Stimulated activated naive B cell treated with anti-CD40 and anti-IgM and Interleukin-4, amounts not matched to agents 10 μg/mL and 1 μg/mL and 100 μg/mL, for 72 hours (primary cell): Measurements from ENCODE around the gene PUM2.

Experiments
- ATAC-seq, 2 donors: fragments of 150-1000 bp; cut with Tn5 transposase; replicated peaks; 2 replicates each; pipeline ENCODE4 v1.10.0; 2021; ENCODE audit warnings: moderate library complexity in 1 of 2
- DNase-seq: peaks from one replicate; pipeline ENCODE4 v3.0.0; 2021
- H3K27ac Mint-ChIP-seq: one replicate; pipeline ENCODE4 v1.8.0; 2022; ENCODE audit warnings: mild to moderate bottlenecking, mixed read lengths
- H3K27me3 Mint-ChIP-seq, 2 donors: one replicate each; pipeline ENCODE4 v1.8.0; 2022; ENCODE audit warnings: mixed read lengths in 2 of 2
- H3K36me3 Mint-ChIP-seq, 2 donors: one replicate each; pipeline ENCODE4 v1.8.0; 2022; ENCODE audit warnings: mixed read lengths in 2 of 2, mild to moderate bottlenecking in 1 of 2
- H3K4me1 Mint-ChIP-seq, 2 donors: one replicate each; pipeline ENCODE4 v1.8.0; 2022; ENCODE audit warnings: mixed read lengths in 2 of 2, mild to moderate bottlenecking in 1 of 2
- H3K4me3 Mint-ChIP-seq, 2 donors: one replicate each; pipeline ENCODE4 v1.8.0; 2022; ENCODE audit warnings: mild to moderate bottlenecking in 2 of 2, mixed read lengths in 2 of 2, moderate library complexity in 1 of 2
- H3K9me3 Mint-ChIP-seq, 2 donors: one replicate each; pipeline ENCODE4 v1.8.0; 2022; ENCODE audit warnings: mixed read lengths in 2 of 2, mild to moderate bottlenecking in 1 of 2

Gene PUM2

DNA sequence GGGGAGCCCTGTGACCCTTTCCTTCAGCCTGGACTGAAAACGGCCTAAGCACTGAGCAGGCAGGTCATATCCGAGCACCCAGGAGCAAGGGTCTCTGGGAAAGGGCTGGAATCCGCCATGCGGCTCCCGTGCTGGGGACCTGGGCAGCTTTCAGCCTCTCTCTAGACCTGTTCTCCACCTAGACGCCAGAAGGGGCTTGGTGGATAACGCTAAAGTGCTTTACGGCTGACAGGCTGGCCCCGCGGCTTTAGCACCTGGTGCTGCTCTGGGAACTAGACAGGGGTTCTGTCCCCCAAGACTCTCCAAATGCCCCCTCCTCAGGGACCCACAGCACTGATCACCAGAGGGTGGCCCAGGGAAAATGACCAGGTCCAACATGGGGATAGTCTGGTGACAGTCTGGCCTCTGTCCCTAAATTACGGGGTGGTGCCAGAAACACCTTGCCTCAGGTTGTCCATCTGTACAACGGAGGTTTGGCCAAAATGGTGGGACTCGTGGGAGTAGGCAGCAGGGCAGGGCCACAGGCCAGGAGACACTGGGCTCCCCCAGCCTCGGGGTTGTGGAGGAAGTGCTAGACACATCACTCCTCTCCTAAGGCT, 138.7 kb downstream of the PUM2 start:
- H3K27ac Mint-ChIP-seq: no peak overlapping the region
- no peak for DNase-seq
- no peak for ATAC-seq
- no peaks in the 10 kb centered on the region for H3K27me3 Mint-ChIP-seq
- no peaks in the 10 kb centered on the region for H3K9me3 Mint-ChIP-seq
- H3K36me3 Mint-ChIP-seq: no peaks in the 10 kb centered on the region
- no peak overlapping the region for H3K4me3 Mint-ChIP-seq
- H3K4me1 Mint-ChIP-seq: peaks cover 0 to 2% of the 10 kb centered on the region in 2 donors

DNA sequence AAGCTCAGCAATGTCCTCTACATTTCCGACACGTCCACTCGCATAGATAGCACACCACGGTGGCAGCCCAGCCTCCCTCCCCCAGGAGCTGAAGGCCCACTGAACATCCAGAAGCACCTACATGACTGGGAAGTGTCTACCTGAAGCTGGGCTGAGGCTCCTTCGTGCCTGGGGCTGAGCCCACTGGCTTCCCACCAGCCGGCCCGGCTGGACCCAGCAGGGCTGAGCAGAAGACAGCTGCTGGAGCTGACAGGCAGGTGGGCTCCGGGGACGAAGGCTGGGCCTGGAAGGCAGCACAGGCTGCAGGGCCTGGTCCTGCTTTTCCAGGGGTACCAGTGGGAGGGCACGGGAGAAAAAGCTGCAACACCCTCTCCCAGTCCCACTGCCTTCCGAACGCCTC, 139.2 kb downstream of the PUM2 start:
- no peaks in the 10 kb centered on the region for H3K36me3 Mint-ChIP-seq
- H3K27ac Mint-ChIP-seq: no peak overlapping the region
- H3K4me1 Mint-ChIP-seq: peaks cover 2 to 8% of the 10 kb centered on the region in 2 donors
- no peaks in the 10 kb centered on the region for H3K27me3 Mint-ChIP-seq
- no peaks in the 10 kb centered on the region for H3K9me3 Mint-ChIP-seq
- no peak overlapping the region for H3K4me3 Mint-ChIP-seq
- ATAC-seq (no peak), DNase-seq (no peak)

DNA sequence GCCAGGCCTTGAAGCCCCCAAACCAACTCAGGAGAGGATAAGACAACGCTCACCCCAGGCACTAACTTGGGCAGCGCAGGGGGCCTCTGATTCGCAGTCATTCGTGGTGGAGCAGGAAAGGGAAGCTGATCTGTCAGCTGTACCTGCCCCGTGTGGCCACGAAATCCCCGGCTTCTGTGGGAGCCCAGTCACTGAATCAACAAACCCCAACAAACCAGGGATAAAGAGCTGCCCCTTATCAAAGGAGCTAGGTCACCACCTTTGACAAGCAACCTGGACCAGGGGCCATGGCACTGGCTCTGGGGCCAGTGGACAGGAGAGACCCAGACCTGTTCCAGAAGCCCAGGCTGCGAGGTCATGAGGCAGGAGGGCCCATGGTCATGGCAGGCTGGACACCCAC, 140.2 kb downstream of the PUM2 start:
- H3K36me3 Mint-ChIP-seq: no peaks in the 10 kb centered on the region
- peaks cover 3 to 8% of the 10 kb centered on the region in 2 donors for H3K4me1 Mint-ChIP-seq
- ATAC-seq (no peak), DNase-seq (no peak)
- no peak overlapping the region for H3K27ac Mint-ChIP-seq
- H3K27me3 Mint-ChIP-seq: no peaks in the 10 kb centered on the region
- H3K9me3 Mint-ChIP-seq: no peaks in the 10 kb centered on the region
- H3K4me3 Mint-ChIP-seq: no peak overlapping the region

DNA sequence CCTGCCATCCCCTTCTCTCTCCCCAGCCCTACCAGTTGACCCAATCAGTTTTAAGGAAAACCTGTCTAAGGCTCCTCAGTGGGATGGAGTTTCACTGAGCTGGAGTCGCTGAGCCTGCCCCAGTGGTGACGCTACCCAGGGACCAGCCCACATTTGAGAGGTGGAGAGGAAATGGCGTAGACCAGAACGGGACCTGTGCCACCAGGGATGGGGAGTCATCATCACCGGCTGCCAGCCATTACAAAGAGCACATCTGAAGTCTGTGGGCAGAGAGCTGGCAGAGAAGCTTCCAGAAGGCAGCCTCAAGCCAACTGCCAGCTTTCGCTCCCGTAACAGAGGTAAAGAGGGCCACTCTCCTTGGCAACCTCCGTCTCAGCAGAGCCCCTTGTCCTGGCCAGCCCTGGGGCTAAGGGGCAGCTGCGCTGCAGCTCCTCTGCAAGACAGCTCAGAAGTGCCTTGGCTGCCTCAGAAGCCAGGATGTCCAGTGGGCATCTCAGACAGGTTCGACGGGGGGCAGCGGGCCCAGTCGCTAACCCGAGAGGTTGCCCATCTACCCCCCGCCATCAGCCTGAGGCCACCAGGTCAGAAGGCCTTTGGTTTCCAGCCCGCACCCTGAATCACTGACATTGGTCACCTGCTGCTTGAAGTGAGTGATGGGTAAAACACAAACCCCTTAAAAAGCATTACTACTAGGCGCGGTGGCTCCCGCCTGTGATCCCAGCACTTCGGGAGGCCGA, 141.1 kb downstream of the PUM2 start:
- H3K9me3 Mint-ChIP-seq: no peaks in the 10 kb centered on the region
- H3K4me3 Mint-ChIP-seq: no peak overlapping the region
- H3K4me1 Mint-ChIP-seq: peaks cover 3 to 8% of the 10 kb centered on the region in 2 donors
- no peak for DNase-seq
- no peaks in the 10 kb centered on the region for H3K36me3 Mint-ChIP-seq
- peak overlapping the region; percentile 57 for H3K27ac Mint-ChIP-seq
- no peaks in the 10 kb centered on the region for H3K27me3 Mint-ChIP-seq
- no peak for ATAC-seq

DNA sequence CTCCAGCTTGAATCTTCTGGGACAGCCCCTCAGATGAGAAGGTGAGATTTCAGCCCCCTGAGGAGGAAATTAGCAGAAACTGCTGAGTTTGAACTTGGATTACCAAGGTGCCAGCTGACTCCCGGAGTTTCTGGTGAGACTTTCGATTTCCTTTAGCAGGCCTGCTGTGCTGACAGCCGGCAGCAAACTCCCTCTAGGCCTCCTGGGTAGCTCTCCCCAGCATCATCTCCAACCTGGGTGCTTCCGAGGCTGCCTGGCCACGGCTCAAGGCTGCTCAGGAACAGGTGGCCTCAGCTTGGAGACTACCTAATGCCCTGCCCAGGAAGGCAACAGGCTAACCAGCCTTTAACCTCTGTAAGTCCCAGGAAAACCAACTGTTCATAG, 142.2 kb downstream of the PUM2 start:
- Mint-ChIP-seq H3K27ac (no peak overlapping the region), H3K36me3 (no peaks in the 10 kb centered on the region), H3K27me3 (no peaks in the 10 kb centered on the region), H3K4me1 (peaks cover 3 to 8% of the 10 kb centered on the region in 2 donors), H3K4me3 (no peak overlapping the region), H3K9me3 (no peaks in the 10 kb centered on the region)
- DNase-seq (no peak), ATAC-seq (no peak)

DNA sequence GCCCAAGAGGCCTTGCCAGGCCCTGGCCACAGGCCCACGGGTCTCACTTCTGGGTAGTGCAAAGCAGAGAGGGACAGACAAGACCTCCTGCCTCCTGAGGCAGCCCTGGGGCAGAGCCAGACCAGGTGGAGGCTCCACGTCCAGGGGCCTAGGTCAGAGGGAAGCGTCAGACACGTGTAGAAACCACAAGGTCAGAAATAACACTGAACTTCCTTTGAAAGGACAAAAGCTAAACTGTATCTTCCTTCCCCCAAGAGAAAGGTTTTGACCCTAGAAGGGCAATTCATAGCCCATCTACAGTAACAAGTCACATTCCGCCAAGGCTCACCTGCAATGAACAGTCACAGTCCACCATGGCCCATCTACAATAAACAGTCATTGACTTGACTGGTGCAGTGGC, 143.6 kb downstream of the PUM2 start:
- Mint-ChIP-seq H3K4me1 (peaks cover 3 to 8% of the 10 kb centered on the region in 2 donors), H3K27ac (peak overlapping the region; percentile 63), H3K4me3 (no peak overlapping the region), H3K27me3 (no peaks in the 10 kb centered on the region), H3K36me3 (no peaks in the 10 kb centered on the region), H3K9me3 (no peaks in the 10 kb centered on the region)
- DNase-seq: no peak
- ATAC-seq: peak; percentile 36

DNA sequence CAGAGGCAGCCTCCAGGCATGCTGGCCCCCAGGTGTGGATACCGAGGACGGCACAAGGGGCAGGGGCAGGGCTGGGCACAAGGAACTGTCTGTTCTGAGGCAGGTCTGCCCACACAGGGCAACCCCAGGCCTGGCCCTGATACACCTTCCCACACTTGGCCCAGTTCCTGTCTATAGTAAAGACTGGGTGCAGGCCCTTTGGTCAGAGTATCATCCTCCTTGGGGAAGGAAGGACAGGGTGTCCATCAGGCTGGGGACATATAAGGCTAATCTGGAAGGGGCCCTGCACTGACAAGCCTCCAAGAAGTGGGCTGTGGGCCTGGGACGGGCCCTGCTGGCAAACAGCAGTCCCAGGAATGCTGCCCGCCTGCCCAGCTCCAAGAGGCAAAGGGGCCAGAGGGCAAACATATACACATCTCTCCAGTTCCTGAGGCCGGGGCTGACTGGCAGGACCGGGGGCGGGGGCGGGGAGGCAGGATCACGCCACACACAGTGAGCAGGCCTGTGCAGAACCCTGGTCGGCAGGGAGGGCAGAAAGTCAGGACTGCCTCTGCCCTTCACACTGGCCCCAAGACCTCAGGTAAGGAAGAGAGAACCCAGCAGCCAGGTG, 144.6 kb downstream of the PUM2 start:
- Mint-ChIP-seq H3K27me3 (no peaks in the 10 kb centered on the region), H3K9me3 (no peaks in the 10 kb centered on the region), H3K27ac (no peak overlapping the region), H3K36me3 (no peaks in the 10 kb centered on the region), H3K4me1 (peaks cover 3 to 8% of the 10 kb centered on the region in 2 donors), H3K4me3 (no peak overlapping the region)
- DNase-seq (no peak), ATAC-seq (no peak)

DNA sequence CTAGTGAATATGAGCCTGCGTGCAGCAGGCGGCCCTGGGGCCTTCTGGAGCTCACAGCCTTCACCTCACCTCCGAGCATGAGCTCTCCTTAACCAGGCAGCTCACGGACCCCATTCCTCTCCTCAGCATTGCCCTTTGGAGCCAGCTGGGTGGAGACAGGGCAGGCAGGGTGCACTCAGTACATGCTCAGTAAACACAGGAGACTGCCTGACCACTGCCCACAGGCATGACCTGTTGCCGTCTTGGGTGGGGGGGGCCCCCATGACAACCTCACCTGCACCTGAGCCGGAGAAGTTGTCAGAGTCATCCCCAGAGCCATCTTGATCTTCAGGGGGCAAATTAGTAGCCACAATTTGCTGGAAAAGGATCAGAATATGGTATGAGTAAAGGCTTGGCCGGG, 145.6 kb downstream of the PUM2 start:
- Mint-ChIP-seq H3K9me3 (no peaks in the 10 kb centered on the region), H3K27me3 (no peaks in the 10 kb centered on the region), H3K4me3 (no peak overlapping the region), H3K36me3 (no peaks in the 10 kb centered on the region), H3K4me1 (peaks cover 3 to 8% of the 10 kb centered on the region in 2 donors), H3K27ac (no peak overlapping the region)
- no peak for DNase-seq
- ATAC-seq: no peak

DNA sequence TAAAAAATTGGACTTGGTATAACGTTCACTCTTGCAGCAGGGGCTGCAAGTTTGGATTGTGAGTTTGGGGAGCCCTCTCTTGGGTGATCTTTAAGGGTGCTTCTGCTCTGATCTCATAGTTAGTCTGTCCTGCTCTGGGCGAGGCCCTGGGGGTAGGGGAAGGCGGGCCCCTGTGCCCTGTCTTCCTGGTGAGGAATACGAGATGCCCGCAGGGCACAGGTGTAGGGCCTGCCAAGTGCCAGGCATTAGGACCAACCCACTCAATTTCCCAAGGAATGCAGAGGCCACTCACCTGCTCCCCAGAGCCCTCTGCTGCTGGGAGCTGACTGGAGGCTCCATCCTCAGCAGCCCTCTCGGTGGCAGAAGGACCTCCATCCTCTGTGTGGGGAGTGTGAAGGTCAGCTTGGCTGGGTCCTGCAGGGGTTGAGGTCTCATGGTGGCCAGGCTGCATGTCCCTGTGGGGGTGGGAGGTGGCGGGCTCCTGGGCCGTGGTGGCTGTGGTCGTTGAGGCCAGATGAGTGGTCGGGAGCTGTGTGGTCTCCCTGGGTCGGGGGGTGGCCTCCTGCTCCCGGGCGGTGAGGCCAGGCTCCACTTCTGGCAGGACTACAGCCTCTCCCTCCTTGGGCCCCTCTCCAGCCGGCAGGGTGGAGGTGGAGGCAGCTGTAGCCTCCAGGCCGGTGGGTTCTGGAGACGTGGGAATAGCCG, 147.0 kb downstream of the PUM2 start:
- H3K9me3 Mint-ChIP-seq: no peaks in the 10 kb centered on the region
- ATAC-seq (no peak), DNase-seq (no peak)
- H3K36me3 Mint-ChIP-seq: no peaks in the 10 kb centered on the region
- no peaks in the 10 kb centered on the region for H3K27me3 Mint-ChIP-seq
- H3K4me1 Mint-ChIP-seq: peaks cover 3 to 8% of the 10 kb centered on the region in 2 donors
- no peak overlapping the region for H3K4me3 Mint-ChIP-seq
- no peak overlapping the region for H3K27ac Mint-ChIP-seq

DNA sequence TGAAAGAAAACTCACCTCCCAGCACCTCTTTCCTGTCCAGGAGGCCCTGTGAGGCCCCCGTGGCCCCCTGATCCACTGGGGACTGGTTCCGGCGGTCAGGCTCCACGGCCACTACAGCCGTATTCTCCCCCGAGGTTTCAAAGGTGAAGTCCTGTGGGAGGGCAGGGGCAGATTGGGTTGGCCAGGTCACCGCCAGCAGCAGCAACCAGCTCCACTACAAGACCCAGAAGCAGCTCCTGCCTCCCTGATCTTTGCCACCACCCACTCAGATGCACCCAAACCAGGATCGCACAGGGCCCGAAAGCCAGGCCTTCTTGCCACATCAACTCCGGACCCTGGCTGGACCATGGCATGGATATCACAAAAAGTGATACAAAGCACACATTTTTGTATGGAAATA, 147.6 kb downstream of the PUM2 start:
- no peak for DNase-seq
- H3K36me3 Mint-ChIP-seq: no peaks in the 10 kb centered on the region
- no peaks in the 10 kb centered on the region for H3K9me3 Mint-ChIP-seq
- no peak overlapping the region for H3K4me3 Mint-ChIP-seq
- H3K27ac Mint-ChIP-seq: no peak overlapping the region
- H3K27me3 Mint-ChIP-seq: peaks cover 0 to 2% of the 10 kb centered on the region in 2 donors
- no peak for ATAC-seq
- H3K4me1 Mint-ChIP-seq: peaks cover 3 to 8% of the 10 kb centered on the region in 2 donors

DNA sequence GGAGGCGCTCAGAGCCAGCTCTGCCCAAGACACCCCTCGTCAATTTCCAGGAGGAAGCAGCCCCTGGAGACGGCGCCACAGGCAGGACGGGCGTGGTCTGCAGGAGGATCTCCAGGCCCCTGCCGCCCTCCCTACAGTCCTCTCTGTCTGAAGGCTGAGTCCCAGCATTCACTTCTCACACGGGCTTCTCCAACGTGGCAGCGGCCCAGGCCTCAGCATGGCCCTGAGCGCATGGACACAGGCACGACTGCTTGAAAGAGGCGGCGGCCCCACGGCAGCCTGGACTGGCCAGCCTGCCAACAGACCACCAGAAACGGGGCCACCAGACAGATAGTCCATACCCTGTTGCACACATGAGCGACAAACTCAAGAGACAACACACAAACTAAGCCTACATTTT, 149.0 kb downstream of the PUM2 start:
- DNase-seq: no peak
- no peaks in the 10 kb centered on the region for H3K36me3 Mint-ChIP-seq
- H3K4me1 Mint-ChIP-seq: peaks cover 2 to 3% of the 10 kb centered on the region in 2 donors
- ATAC-seq: no peak
- H3K27ac Mint-ChIP-seq: no peak overlapping the region
- H3K27me3 Mint-ChIP-seq: peaks cover 0 to 5% of the 10 kb centered on the region in 2 donors
- H3K4me3 Mint-ChIP-seq: no peak overlapping the region
- H3K9me3 Mint-ChIP-seq: no peaks in the 10 kb centered on the region

DNA sequence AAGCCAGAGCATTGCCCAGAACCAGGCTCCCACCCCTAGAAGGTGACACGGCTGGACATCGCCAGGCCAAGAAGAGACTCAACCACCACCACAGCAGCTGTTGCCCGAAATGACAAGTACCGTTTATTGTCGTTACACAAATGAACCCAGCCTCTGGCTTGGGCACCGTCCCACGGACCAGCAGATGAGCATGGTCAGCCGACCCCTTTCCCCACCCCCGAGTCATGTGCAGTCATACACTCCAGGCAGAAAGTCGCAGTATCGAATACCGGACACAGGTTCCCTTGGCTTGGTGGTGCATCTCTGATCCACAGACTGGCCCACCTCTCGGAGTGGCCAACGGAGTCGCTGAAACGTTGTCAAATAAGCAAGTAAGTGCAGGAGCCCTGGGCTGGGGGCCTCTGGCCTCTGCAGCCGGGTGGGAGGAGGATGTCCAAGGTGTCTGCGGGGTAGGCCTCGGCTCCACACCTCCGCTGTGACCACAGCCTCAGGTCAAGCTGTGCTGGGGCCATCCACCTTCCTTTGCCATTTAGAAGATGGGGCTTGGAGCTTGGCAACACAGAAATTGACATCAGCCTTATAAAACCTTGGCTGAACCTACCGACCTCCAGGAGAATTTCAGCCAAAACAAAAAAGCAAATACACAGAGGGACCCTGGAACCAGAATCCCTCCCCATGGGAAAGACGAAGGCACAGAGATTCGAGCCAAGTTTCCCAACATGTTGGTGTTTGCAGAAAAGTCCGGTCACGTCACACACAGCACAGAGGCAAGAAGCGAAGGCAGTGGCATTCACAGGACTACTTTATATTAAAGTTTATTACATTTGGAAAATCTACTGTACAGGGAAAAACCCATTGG, 149.7 kb downstream of the PUM2 start:
- Mint-ChIP-seq H3K27me3 (peaks cover 0 to 5% of the 10 kb centered on the region in 2 donors), H3K27ac (no peak overlapping the region), H3K4me3 (no peak overlapping the region), H3K4me1 (no peaks in the 10 kb centered on the region), H3K36me3 (no peaks in the 10 kb centered on the region), H3K9me3 (no peaks in the 10 kb centered on the region)
- ATAC-seq (no peak), DNase-seq (no peak)

DNA sequence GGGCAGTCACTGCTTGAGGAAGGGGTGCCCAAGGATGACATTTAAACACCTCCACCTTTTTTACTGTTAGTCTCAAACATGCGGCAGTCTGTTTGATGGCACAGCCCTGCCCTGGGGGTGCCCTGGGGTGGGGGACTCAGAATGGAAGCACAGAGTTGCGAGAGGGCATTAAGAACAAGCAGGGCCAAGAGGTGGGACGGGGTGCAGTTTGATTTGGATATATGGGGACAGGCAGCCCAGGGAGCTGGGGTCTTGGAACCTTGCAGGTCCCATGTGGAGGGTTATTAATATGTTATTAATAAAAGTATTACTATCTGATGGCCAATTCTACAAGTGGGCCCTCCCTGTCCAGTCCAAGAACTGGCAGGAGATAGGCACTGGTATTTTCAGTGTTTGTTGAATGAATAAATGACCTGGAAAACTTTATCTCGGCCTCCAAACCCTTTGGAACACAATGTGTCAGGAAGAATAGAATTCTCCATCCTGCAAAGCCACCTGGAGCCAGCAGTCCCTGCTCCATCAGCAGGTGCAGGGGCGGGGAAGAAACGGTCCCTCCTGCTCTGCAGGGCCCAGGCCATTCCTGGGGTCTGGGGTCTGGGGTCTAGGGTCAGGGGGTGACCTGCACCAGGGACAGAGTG, 150.9 kb downstream of the PUM2 start:
- DNase-seq (no peak), ATAC-seq (no peak)
- Mint-ChIP-seq H3K27me3 (peaks cover 0 to 5% of the 10 kb centered on the region in 2 donors), H3K4me1 (no peaks in the 10 kb centered on the region), H3K36me3 (no peaks in the 10 kb centered on the region), H3K4me3 (no peak overlapping the region), H3K9me3 (no peaks in the 10 kb centered on the region), H3K27ac (no peak overlapping the region)
